ENCODE measurements around the gene CCDC149.

GRCh38 chr4:24888475-24889344 lies 24.1 kb downstream of the CCDC149 start:
- TF ChIP-seq CTCF (IDR thresholded peaks at IDR 0.05; ENCODE audit: low read length), result no peak
- TF ChIP-seq EZH2 (optimal IDR thresholded peaks at IDR 0.05; ENCODE audit: low read depth, low read length), result no peak
